ENCODE data around the gene MORC2. TPM values are rescaled to one million over a fixed set of nuclear protein-coding genes. Genes with fewer than 3 reads are reported as not detected.

The MORC2 gene
- total RNA-seq, 1 experiment from 2014 or later = 38.8 TPM

GRCh38 chr22:30882974-30883533 is 85.5 kb downstream of the MORC2 start:
- no peak overlapping the region for H3K27ac Mint-ChIP-seq (ENCODE audit: unreplicated experiment)

GRCh38 chr22:30882184-30882717 is 86.3 kb downstream of the MORC2 start:
- DNase-seq = no peak
- no TSS peak for BruUV-seq (replicated peaks)
- no peak for TF ChIP-seq CTCF (IDR thresholded peaks at IDR 0.05; ENCODE audit: unreplicated experiment)
- CTCF ChIA-PET = no interaction called here
- H3K4me1 Mint-ChIP-seq (ENCODE audit: low read depth, unreplicated experiment) = peaks cover 8% of the 10 kb centered on the region
- no peaks in the 10 kb centered on the region for H3K36me3 Mint-ChIP-seq (ENCODE audit: insufficient read depth, unreplicated experiment)
- intact Hi-C loops (cut with micrococcal nuclease; ENCODE audit: unreplicated experiment) = no loop called here
- H3K27me3 Mint-ChIP-seq (ENCODE audit: unreplicated experiment) = no peaks in the 10 kb centered on the region
- H3K4me3 Mint-ChIP-seq (ENCODE audit: low read depth, unreplicated experiment) = no peak overlapping the region
- H3K9me3 Mint-ChIP-seq (ENCODE audit: low read depth, unreplicated experiment) = no peaks in the 10 kb centered on the region
- no peak overlapping the region for H3K27ac Mint-ChIP-seq (ENCODE audit: unreplicated experiment)

More at GRCh38 chr22:30882974-30883533, 85.5 kb downstream of the MORC2 start:
- intact Hi-C loops (cut with micrococcal nuclease; ENCODE audit: unreplicated experiment) = no loop called here
- Mint-ChIP-seq H3K36me3 (ENCODE audit: insufficient read depth, unreplicated experiment) (no peaks in the 10 kb centered on the region), H3K27me3 (ENCODE audit: unreplicated experiment) (no peaks in the 10 kb centered on the region), H3K4me3 (ENCODE audit: low read depth, unreplicated experiment) (no peak overlapping the region), H3K9me3 (ENCODE audit: low read depth, unreplicated experiment) (no peaks in the 10 kb centered on the region), H3K4me1 (ENCODE audit: low read depth, unreplicated experiment) (peaks cover 8% of the 10 kb centered on the region)
- CTCF ChIA-PET = no interaction called here
- no TSS peak for BruUV-seq (replicated peaks)
- no peak for DNase-seq
- no peak for TF ChIP-seq CTCF (IDR thresholded peaks at IDR 0.05; ENCODE audit: unreplicated experiment)

GRCh38 chr22:30881361-30882183 is 87.0 kb downstream of the MORC2 start:
- CTCF ChIA-PET = no interaction called here
- Mint-ChIP-seq H3K27me3 (ENCODE audit: unreplicated experiment) (no peaks in the 10 kb centered on the region), H3K27ac (ENCODE audit: unreplicated experiment) (no peak overlapping the region), H3K9me3 (ENCODE audit: low read depth, unreplicated experiment) (no peaks in the 10 kb centered on the region), H3K36me3 (ENCODE audit: insufficient read depth, unreplicated experiment) (no peaks in the 10 kb centered on the region), H3K4me3 (ENCODE audit: low read depth, unreplicated experiment) (no peak overlapping the region), H3K4me1 (ENCODE audit: low read depth, unreplicated experiment) (peaks cover 8% of the 10 kb centered on the region)
- no peak for DNase-seq
- no TSS peak for BruUV-seq (replicated peaks)
- intact Hi-C loops (cut with micrococcal nuclease; ENCODE audit: unreplicated experiment) = no loop called here
- no peak for TF ChIP-seq CTCF (IDR thresholded peaks at IDR 0.05; ENCODE audit: unreplicated experiment)

DNA sequence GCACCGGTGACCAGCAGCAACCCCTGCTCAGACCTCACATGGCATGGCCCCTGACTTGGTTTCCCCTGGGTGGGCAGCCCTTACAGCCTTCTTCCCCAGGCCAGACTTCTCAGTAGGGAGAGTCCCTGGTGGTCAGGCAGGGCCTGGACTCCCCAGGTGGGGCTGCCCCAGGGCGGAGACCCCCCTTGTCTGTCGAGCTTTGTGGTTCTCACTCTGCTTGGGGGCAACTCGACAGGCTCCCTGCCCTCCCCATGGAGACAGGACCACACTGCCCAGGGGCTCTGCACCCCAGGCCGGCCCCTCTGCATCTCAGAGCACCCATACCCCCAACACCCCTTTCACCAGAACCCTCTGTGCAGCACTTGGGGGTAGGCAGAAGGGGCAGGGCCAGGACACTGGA is 87.7 kb downstream of the MORC2 start:
- TF ChIP-seq CTCF (IDR thresholded peaks at IDR 0.05; ENCODE audit: unreplicated experiment) = no peak
- CTCF ChIA-PET = no interaction called here
- H3K36me3 Mint-ChIP-seq (ENCODE audit: insufficient read depth, unreplicated experiment) = no peaks in the 10 kb centered on the region
- no peak overlapping the region for H3K27ac Mint-ChIP-seq (ENCODE audit: unreplicated experiment)
- BruUV-seq (replicated peaks) = no TSS peak
- no peak for DNase-seq
- peaks cover 8% of the 10 kb centered on the region for H3K4me1 Mint-ChIP-seq (ENCODE audit: low read depth, unreplicated experiment)
- H3K27me3 Mint-ChIP-seq (ENCODE audit: unreplicated experiment) = no peaks in the 10 kb centered on the region
- no peaks in the 10 kb centered on the region for H3K9me3 Mint-ChIP-seq (ENCODE audit: low read depth, unreplicated experiment)
- intact Hi-C loops (cut with micrococcal nuclease; ENCODE audit: unreplicated experiment) = no loop called here
- no peak overlapping the region for H3K4me3 Mint-ChIP-seq (ENCODE audit: low read depth, unreplicated experiment)

All from Calu3 (cell line).